ENCODE results near the gene FOXI2.
A peak's percentile ranks its signal among the peaks of the same experiment; 100 is the strongest.

The FOXI2 gene

DNA sequence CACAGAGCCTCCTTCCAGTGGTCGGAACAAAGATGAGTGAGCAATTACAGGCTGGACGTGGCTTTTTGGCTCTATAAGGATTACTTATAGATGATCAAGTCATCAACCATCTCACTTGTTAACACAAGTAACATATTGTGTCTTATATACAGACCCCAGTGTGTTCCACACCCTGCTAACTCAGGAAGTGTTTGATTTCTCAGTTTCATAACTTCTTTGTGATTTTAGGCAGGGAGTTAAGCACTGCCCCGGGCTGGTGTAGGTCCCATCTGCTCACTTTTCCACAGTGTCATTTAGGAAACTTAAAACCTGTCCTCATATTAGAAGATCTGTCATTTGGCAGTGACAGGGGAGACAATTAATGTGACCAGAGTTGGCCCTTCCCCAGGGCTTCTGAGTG is 6.2 kb downstream of the FOXI2 start:
- TF ChIP-seq, protein P1, sequence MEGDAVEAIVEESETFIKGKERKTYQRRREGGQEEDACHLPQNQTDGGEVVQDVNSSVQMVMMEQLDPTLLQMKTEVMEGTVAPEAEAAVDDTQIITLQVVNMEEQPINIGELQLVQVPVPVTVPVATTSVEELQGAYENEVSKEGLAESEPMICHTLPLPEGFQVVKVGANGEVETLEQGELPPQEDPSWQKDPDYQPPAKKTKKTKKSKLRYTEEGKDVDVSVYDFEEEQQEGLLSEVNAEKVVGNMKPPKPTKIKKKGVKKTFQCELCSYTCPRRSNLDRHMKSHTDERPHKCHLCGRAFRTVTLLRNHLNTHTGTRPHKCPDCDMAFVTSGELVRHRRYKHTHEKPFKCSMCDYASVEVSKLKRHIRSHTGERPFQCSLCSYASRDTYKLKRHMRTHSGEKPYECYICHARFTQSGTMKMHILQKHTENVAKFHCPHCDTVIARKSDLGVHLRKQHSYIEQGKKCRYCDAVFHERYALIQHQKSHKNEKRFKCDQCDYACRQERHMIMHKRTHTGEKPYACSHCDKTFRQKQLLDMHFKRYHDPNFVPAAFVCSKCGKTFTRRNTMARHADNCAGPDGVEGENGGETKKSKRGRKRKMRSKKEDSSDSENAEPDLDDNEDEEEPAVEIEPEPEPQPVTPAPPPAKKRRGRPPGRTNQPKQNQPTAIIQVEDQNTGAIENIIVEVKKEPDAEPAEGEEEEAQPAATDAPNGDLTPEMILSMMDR (IDR thresholded peaks at IDR 0.05; ENCODE audit: insufficient read depth, missing control alignments) = no peak
- FAIRE-seq = no peak
- DNase-seq (ENCODE audit: insufficient read length, low spot score) = no peak

- no peak for DNase-seq (ENCODE audit: insufficient read length, low spot score)
- no peak for FAIRE-seq
- TF ChIP-seq, protein P1 (IDR thresholded peaks at IDR 0.05; ENCODE audit: insufficient read depth, missing control alignments) = no peak
Measured at GRCh38 chr10:127744956-127745355, 8.0 kb downstream of the FOXI2 start.

GRCh38 chr10:127745861-127746260 is 8.9 kb downstream of the FOXI2 start:
- no peak for DNase-seq (ENCODE audit: insufficient read length, low spot score)
- FAIRE-seq = no peak
- TF ChIP-seq, protein P1 (IDR thresholded peaks at IDR 0.05; ENCODE audit: insufficient read depth, missing control alignments) = no peak

GRCh38 chr10:127755753-127756152 is 18.8 kb downstream of the FOXI2 start:
- DNase-seq (ENCODE audit: insufficient read length, low spot score) (no peak), FAIRE-seq (no peak)

DNA sequence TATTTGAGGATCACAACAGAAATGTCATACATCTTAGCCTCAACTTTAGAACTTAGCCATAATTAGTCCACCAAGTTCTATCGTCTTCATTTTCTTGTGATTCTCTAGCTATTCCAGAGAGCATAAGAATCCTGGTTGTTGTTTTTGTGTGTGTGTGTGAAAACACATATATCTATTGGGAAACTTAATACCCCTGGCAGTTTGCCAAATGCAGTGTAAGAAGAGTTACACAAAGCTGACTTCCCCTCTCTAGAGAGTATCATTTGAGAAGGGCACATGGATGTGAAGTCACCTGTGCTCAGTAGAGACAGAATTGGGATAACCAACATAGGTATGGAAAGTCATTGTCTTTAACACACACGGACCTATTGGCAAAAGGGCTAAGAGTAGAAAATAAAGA is 19.3 kb downstream of the FOXI2 start:
- no peak for FAIRE-seq
- TF ChIP-seq, protein P1 (IDR thresholded peaks at IDR 0.05; ENCODE audit: insufficient read depth, missing control alignments) = no peak
- no peak for DNase-seq (ENCODE audit: insufficient read length, low spot score)

More at GRCh38 chr10:127755753-127756152, 18.8 kb downstream of the FOXI2 start:
- TF ChIP-seq, protein P1 (IDR thresholded peaks at IDR 0.05; ENCODE audit: insufficient read depth, missing control alignments) = no peak

DNA sequence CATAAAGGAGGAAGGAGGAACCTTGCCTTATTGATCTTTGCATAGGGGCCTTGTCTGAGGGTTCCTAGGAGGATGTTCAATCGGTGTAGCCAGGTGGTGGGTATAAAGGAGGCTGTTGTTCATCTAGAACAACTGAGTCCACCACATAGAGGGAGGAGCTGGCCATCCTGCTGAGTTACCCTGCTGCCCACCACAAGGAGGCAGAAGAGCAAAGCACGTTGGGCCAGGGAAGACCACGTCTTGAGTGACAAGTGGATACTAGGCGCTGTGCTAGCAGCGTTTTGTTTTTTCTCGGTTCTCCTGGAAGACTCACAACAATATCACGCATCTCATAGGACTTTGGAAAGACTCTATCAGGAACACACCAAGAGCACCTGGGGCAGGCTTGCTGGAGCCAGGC is 20.0 kb downstream of the FOXI2 start:
- no peak for FAIRE-seq
- no peak for DNase-seq (ENCODE audit: insufficient read length, low spot score)
- TF ChIP-seq, protein P1 (IDR thresholded peaks at IDR 0.05; ENCODE audit: insufficient read depth, missing control alignments) = peak; percentile 9

- FAIRE-seq = no peak
- no peak for DNase-seq (ENCODE audit: insufficient read length, low spot score)
- TF ChIP-seq, protein P1 (IDR thresholded peaks at IDR 0.05; ENCODE audit: insufficient read depth, missing control alignments) = no peak
Measured at GRCh38 chr10:127759276-127759675, 22.3 kb downstream of the FOXI2 start.

Data from D721Med (cell line).